MV-4-11 (cell line): ENCODE results near the gene RASD2.
"Not testable (repeated sequence)": the region's sequence is repeated elsewhere in the genome, so short reads cannot be mapped to it uniquely, and the experiment has no call there.

Experiments used
- DNase-seq: peaks from one replicate; lab custom pipeline; 2025; lab: John Stamatoyannopoulos, UW

Gene RASD2

GRCh38 chr22:35540595-35541253 lies at the start of gene RASD2:
RASD2 (plus strand) TSS chr22:35540831; CDS start chr22:35546810, 5,979 bp downstream.
- DNase-seq = no peak

GRCh38 chr22:35491061-35491907 lies 49.3 kb upstream of the RASD2 start:
- not testable (repeated sequence) for DNase-seq

GRCh38 chr22:35491908-35492380 lies 48.7 kb upstream of the RASD2 start:
- DNase-seq = no peak

GRCh38 chr22:35493074-35493473 lies 47.6 kb upstream of the RASD2 start:
- no peak for DNase-seq

- DNase-seq = not testable (repeated sequence)
Observed at GRCh38 chr22:35495711-35496110, 44.9 kb upstream of the RASD2 start.

GRCh38 chr22:35496768-35497312 lies 43.8 kb upstream of the RASD2 start:
- DNase-seq = no peak

- DNase-seq = no peak
Observed at GRCh38 chr22:35498026-35498800, 42.4 kb upstream of the RASD2 start.

GRCh38 chr22:35502836-35503235 lies 37.8 kb upstream of the RASD2 start:
- DNase-seq = no peak

- no peak for DNase-seq
Observed at GRCh38 chr22:35505399-35506258, 35.0 kb upstream of the RASD2 start.

GRCh38 chr22:35506259-35506570 lies 34.4 kb upstream of the RASD2 start:
- no peak for DNase-seq

GRCh38 chr22:35507851-35508250 lies 32.8 kb upstream of the RASD2 start:
- DNase-seq = not testable (repeated sequence)

- no peak for DNase-seq
Observed at GRCh38 chr22:35509451-35509850, 31.2 kb upstream of the RASD2 start.

- no peak for DNase-seq
Observed at GRCh38 chr22:35509960-35510359, 30.7 kb upstream of the RASD2 start.

- DNase-seq = peak; percentile 66
Observed at GRCh38 chr22:35510481-35510934, 30.1 kb upstream of the RASD2 start.

- DNase-seq = no peak
Observed at GRCh38 chr22:35510951-35511350, 29.7 kb upstream of the RASD2 start.

GRCh38 chr22:35514366-35514765 lies 26.3 kb upstream of the RASD2 start:
- DNase-seq = no peak

- not testable (repeated sequence) for DNase-seq
Observed at GRCh38 chr22:35515952-35516351, 24.7 kb upstream of the RASD2 start.

- DNase-seq = no peak
Observed at GRCh38 chr22:35516723-35517122, 23.9 kb upstream of the RASD2 start.

GRCh38 chr22:35517207-35517606 lies 23.4 kb upstream of the RASD2 start:
- DNase-seq = no peak

- no peak for DNase-seq
Observed at GRCh38 chr22:35517769-35518530, 22.7 kb upstream of the RASD2 start.
